Transverse colon (tissue), 4 donors: ENCODE measurements around the gene USP6. TPM values are rescaled to one million over a fixed set of nuclear protein-coding genes. Genes with fewer than 3 reads are reported as not detected.
A peak's percentile ranks its signal among the peaks of the same experiment; 100 is the strongest.
"Not testable (repeated sequence)": the region's sequence is repeated elsewhere in the genome, so short reads cannot be mapped to it uniquely, and the experiment has no call there.

Source experiments
- DNase-seq: peaks from one replicate; pipeline ENCODE4 v3.0.0-alpha.2; 2019
- H3K27ac ChIP-seq, 4 donors: fragments of 200-600 bp; sonication (generic); 2 replicates each; pipeline ENCODE4 v1.5.1; 2016 to 2018; ENCODE audit warnings: inconsistent platforms in 4 of 4
- H3K27me3 ChIP-seq: fragments of 200-600 bp; sonication (generic); 2 replicates; pipeline ENCODE4 v1.5.1; 2017; ENCODE audit warnings: inconsistent platforms
- H3K36me3 ChIP-seq, 4 donors: fragments of 200-600 bp; sonication (generic); 2 replicates each; pipeline ENCODE4 v1.5.1; 2017 to 2019; ENCODE audit warnings: inconsistent platforms in 4 of 4
- H3K4me1 ChIP-seq, 4 donors: fragments of 200-600 bp; sonication (generic); 2 replicates each; pipeline ENCODE4 v1.5.1; 2017 to 2020; ENCODE audit warnings: inconsistent platforms in 4 of 4
- H3K4me3 ChIP-seq, 4 donors: fragments of 200-600 bp; sonication (generic); 1 replicate in 1 of 4; 2 replicates in 3 of 4; pipeline versions ENCODE4 v1.5.1 to v1.6.1; 2017 to 2019; ENCODE audit warnings: inconsistent platforms in 4 of 4
- H3K9me3 ChIP-seq, 2 donors: fragments of 200-600 bp; sonication (generic); 2 replicates each; pipeline ENCODE4 v1.5.1; 2017 to 2019; ENCODE audit warnings: inconsistent platforms in 2 of 2
- EP300 ChIP-seq: sonication (generic); formaldehyde crosslinking; IDR thresholded peaks from one replicate; pipeline ENCODE4 v1.6.1; 2017; ENCODE audit warnings: antibody characterized with exemption, low read depth
- POLR2A ChIP-seq: fragments of 450-650 bp; IDR thresholded peaks from one replicate; pipeline ENCODE4 v1.6.1; 2016; ENCODE audit warnings: antibody characterized with exemption, mild to moderate bottlenecking, moderate library complexity
- POLR2AphosphoS5 ChIP-seq, 3 donors: sonication (generic); formaldehyde crosslinking; IDR thresholded peaks; one replicate each; pipeline ENCODE4 v1.6.1; 2016; ENCODE audit warnings: antibody characterized with exemption in 3 of 3
- WGBS, 2 donors: methylation state at CpG; one replicate each; pipeline ENCODE4 v1.1.5; 2018; ENCODE audit warnings: low coverage in 1 of 2; 5-methylcytosine and 5-hydroxymethylcytosine counted together
- in situ Hi-C, 4 donors: fragments of 200-750 bp; cut with MboI; loops; one replicate each; pipeline versions ENCODE4 v1.15.0 to v1.15.1; 2017; ENCODE audit warnings: low sequenced_read_pairs in 3 of 4, low pct_ligation_motif_present in 1 of 4, low pct_unique_long_range_greater_than_20kb in 1 of 4
- intact Hi-C: fragments of 100-400 bp; cut with DNase I; formaldehyde crosslinking; loops from one replicate; pipeline ENCODE4 v1.15.1; 2023; ENCODE audit warnings: low total_unique reads
- total RNA-seq, 4 donors: library from RNA; depleted of rRNA; stranded (reverse); fragments of >200 nt; gene quantifications; one replicate each; pipeline ENCODE4 v1.1.0, GENCODE V29; 2016
- TF ChIP-seq, protein P1 (sequence below), 5 experiments: fragments of 200-600 bp in 3 of 5; fragments of 450-650 bp in 2 of 5; sonication (generic) in 3 of 5; IDR thresholded peaks; 1 replicate in 2 of 5; 2 replicates in 3 of 5; pipeline ENCODE4 v1.5.1; 2016 to 2017; ENCODE audit warnings: antibody characterized with exemption in 5 of 5, inconsistent platforms in 3 of 5, mild to moderate bottlenecking in 2 of 5, moderate library complexity in 1 of 5

USP6 gene
- total RNA-seq: under 1 TPM in 2 of 4 donors, not detected in 2; under 0.01 to 0.82 TPM

DNA sequence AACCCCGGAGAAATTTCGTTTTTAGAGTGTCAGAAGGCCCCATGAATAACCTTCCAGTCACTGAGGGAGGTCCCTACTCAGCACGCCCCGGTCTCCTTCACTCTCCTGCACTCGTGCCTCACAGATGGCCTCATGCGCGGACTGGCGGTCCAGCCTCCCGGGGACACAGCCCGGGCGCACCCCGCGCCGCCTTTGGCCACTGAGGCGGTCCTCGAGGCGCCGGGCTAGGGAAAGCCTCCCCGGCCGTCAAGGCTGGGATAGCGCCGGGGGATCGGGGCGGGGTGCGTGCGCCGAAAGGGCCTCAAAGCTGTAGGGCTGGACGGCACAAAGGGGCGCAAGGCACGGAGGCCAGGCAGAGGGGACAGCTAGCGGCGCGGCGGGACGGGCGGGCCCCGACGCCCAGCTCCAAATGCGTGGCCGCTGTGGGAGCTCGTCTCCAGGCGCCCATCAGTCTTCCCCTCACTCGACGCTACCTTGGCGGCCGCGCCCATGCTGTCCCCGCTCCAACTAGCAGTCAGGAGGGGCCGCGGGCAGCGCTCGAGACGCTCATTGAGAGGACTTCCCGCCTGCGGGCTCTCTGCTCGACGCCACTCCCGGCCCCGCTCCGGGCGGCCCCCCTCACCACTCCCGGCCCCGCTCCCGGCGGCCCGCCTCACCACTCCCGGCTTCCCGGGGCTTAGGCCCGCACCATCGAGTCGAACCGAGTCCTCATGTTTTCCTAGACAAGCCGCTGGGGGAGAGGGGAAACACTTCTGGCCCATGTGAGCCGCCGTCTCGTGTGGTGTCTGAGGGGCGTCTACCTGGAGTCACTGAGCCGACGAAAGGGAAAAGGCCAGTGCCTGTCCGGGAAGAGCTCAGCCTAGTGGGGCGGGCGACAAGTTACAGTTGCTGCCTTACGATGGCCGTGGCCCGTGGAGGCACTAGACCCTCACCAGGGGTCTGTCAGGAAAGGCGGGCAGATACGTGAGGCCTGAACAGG, at the start of gene USP6:
USP6 (plus strand) TSS at position 360 of the 979 bp plus-strand sequence. CDS start 14,336 bp downstream, outside the sequence.
- H3K27ac ChIP-seq: peak within 1 kb of the TSS in 1 of 4 donors; percentile 66
- no peaks in the 10 kb centered on the region for H3K36me3 ChIP-seq
- H3K4me3 ChIP-seq: peak within 1 kb of the TSS in 1 of 4 donors; percentile 23
- DNase-seq: no peak
- intact Hi-C loops: no loop called here
- TF ChIP-seq POLR2AphosphoS5 (IDR thresholded peaks at IDR 0.05) (no peak), EP300 (no peak), POLR2A (no peak)
- peaks cover 34% of the 10 kb centered on the region for H3K27me3 ChIP-seq
- in situ Hi-C loops: no loop called here
- no peaks in the 10 kb centered on the region for H3K9me3 ChIP-seq
- H3K4me1 ChIP-seq: peaks cover under 1 to 9% (median 3%) of the 10 kb centered on the region in 4 donors
- 59% methylated on average over 62 of the region's 87 CpGs; no CpG with 5 or more reads in 1 of the 2 donors for WGBS, 2 donors

GRCh38 chr17:5068236-5068635, 47.6 kb upstream of the USP6 start:
- Histone ChIP-seq H3K4me3 (no peak overlapping the region), H3K9me3 (no peaks in the 10 kb centered on the region), H3K27me3 (no peaks in the 10 kb centered on the region), H3K36me3 (no peaks in the 10 kb centered on the region), H3K27ac (no peak overlapping the region), H3K4me1 (no peaks in the 10 kb centered on the region)
- in situ Hi-C loops (loop anchor here in 3 of 4 donors (5.0 to 25.0 kb wide), 3 partner anchors 36 to 156 kb away; partner anchors contain the start of gene CHRNE (in 2 of the 3)), intact Hi-C loops (loop anchor here (5.0 to 10.0 kb wide), 2 partner anchors 36 to 93 kb away; no protein-coding TSS in a partner anchor)
- TF ChIP-seq EP300 (no peak), POLR2AphosphoS5 (IDR thresholded peaks at IDR 0.05) (no peak)
- DNase-seq: no peak
- WGBS, 2 donors: 87 to 89% methylated on average over 3 of the region's 3 CpGs

DNA sequence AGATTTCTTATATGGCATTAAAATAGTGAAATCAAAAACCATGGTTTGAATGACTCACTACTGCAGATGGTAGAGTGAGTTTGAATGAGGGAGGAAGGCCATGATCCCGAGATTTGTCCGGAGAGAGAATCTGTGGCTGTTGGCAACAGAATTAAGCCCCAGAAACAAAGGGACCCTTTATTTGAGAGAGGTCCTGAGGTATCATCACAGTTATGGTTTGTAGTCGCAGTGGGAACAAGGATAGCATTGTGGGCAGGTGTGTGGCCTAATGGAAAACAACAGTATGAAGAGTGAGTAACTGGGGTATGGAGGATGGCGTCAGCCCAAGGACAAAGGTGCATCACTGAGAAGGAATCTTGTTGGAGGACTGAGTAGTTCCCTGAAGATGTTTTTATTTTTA, 46.1 kb upstream of the USP6 start:
- no peak for TF ChIP-seq EP300
- TF ChIP-seq POLR2AphosphoS5 (IDR thresholded peaks at IDR 0.05): no peak
- TF ChIP-seq, protein P1, sequence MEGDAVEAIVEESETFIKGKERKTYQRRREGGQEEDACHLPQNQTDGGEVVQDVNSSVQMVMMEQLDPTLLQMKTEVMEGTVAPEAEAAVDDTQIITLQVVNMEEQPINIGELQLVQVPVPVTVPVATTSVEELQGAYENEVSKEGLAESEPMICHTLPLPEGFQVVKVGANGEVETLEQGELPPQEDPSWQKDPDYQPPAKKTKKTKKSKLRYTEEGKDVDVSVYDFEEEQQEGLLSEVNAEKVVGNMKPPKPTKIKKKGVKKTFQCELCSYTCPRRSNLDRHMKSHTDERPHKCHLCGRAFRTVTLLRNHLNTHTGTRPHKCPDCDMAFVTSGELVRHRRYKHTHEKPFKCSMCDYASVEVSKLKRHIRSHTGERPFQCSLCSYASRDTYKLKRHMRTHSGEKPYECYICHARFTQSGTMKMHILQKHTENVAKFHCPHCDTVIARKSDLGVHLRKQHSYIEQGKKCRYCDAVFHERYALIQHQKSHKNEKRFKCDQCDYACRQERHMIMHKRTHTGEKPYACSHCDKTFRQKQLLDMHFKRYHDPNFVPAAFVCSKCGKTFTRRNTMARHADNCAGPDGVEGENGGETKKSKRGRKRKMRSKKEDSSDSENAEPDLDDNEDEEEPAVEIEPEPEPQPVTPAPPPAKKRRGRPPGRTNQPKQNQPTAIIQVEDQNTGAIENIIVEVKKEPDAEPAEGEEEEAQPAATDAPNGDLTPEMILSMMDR (IDR thresholded peaks at IDR 0.05): no peak
- TF ChIP-seq POLR2A: no peak
- WGBS, 2 donors: 77 to 79% methylated on average over 4 of the region's 4 CpGs
- no peak overlapping the region for H3K27ac ChIP-seq
- no peak for DNase-seq
- in situ Hi-C loops: loop anchor here in 3 of 4 donors (5.0 to 25.0 kb wide), 3 partner anchors 37 to 157 kb away; partner anchors contain the start of gene CHRNE (in 2 of the 3)
- H3K4me3 ChIP-seq: no peak overlapping the region
- H3K36me3 ChIP-seq: no peaks in the 10 kb centered on the region
- H3K9me3 ChIP-seq: no peaks in the 10 kb centered on the region
- H3K4me1 ChIP-seq: no peaks in the 10 kb centered on the region
- H3K27me3 ChIP-seq: no peaks in the 10 kb centered on the region
- intact Hi-C loops: loop anchor here (5.0 to 10.0 kb wide), 2 partner anchors 37 to 95 kb away; no protein-coding TSS in a partner anchor

DNA sequence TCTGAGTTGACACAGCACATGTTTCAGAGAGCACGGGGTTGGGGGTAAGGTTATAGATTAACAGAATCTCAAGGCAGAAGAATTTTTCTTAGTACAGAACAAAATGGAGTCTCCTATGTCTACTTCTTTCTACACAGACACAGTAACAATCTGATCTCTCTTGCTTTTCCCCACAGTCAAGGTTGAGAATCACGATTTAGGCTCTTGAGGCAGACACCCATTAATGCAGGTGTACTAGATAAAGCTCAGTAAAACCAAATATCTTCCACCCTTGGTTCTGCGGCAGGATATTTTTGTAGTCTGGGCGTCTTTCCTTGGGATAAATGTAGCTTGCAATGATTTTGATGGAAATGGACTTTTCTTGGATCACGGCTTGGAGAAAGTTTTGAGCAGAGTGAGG, 40.4 kb upstream of the USP6 start:
- H3K4me1 ChIP-seq: peaks cover 5 to 20% (median 11%) of the 10 kb centered on the region in 4 donors
- H3K36me3 ChIP-seq, H3K4me3 ChIP-seq, H3K9me3 ChIP-seq, intact Hi-C loops, DNase-seq, in situ Hi-C loops, H3K27ac ChIP-seq, H3K27me3 ChIP-seq: not testable (repeated sequence)
- 94 to 95% methylated on average over 4 of the region's 5 CpGs for WGBS, 2 donors

DNA sequence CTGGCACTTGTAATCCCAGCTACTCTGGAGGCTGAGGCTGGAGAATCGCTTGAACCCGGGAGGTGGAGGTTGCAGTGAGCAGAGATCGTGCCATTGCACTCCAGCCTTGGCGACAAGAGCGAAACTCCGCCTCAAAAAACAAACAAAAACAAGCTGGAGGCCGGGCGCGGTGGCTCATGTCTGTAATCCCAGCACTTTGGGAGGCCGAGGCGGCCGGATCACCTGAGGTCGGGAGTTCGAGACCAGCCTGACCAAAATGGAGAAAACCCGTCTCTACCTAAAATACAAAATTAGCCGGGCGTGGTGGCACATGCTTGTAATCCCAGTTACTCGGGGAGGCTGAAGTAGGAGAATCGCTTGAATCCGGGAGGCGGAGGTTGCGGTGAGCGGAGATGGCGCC, 38.6 kb upstream of the USP6 start:
- intact Hi-C loops, DNase-seq, in situ Hi-C loops, H3K27me3 ChIP-seq, H3K36me3 ChIP-seq, H3K9me3 ChIP-seq: not testable (repeated sequence)
- Histone ChIP-seq H3K4me3 (peak overlapping the region in 1 of 4 donors; percentile 76), H3K27ac (peak overlapping the region; percentile 85 to 89 (median 87)), H3K4me1 (peaks cover 5 to 20% (median 11%) of the 10 kb centered on the region in 4 donors)
- 93 to 95% methylated on average over 4 to 24 of the region's 24 CpGs for WGBS, 2 donors

- DNase-seq: no peak
- Histone ChIP-seq H3K36me3 (peaks cover 0 to 6% (median 0%) of the 10 kb centered on the region in 4 donors), H3K9me3 (peaks cover 0 to 6% of the 10 kb centered on the region in 2 donors), H3K4me3 (peak overlapping the region; percentile 54 to 76 (median 70)), H3K4me1 (peaks cover 5 to 20% (median 11%) of the 10 kb centered on the region in 4 donors), H3K27ac (peak overlapping the region; percentile 85 to 89 (median 87)), H3K27me3 (no peaks in the 10 kb centered on the region)
- intact Hi-C loops (no loop called here), in situ Hi-C loops (no loop called here)
- WGBS, 2 donors: 25% methylated on average over 14 of the region's 14 CpGs; no CpG with 5 or more reads in 1 of the 2 donors
- TF ChIP-seq, protein P1 (IDR thresholded peaks at IDR 0.05): no peak
- no peak for TF ChIP-seq POLR2AphosphoS5 (IDR thresholded peaks at IDR 0.05)
- no peak for TF ChIP-seq POLR2A
- TF ChIP-seq EP300: no peak
Observed at GRCh38 chr17:5077781-5078105, 38.1 kb upstream of the USP6 start.
